K562 (cell line): ENCODE data around the gene FAM174C. TPM values are rescaled to one million over a fixed set of nuclear protein-coding genes. Genes with fewer than 3 reads are reported as not detected.
A peak's percentile ranks its signal among the peaks of the same experiment; 100 is the strongest.

Experiments
- ATAC-seq: fragments of 200-7000 bp; cut with Tn5 transposase; 3 replicates; pipeline ENCODE4 v1.9.1; 2020; ENCODE audit warnings: moderate library complexity
- Bru-seq: library from RNA; stranded (reverse); fragments of 400-500 nt; gene quantifications from one replicate; lab custom pipeline; 2021; lab: Mats Ljungman, UMichigan
- BruChase-seq, 2 experiments: library from RNA; stranded (reverse); fragments of 400-500 nt; gene quantifications; one replicate each; lab custom pipeline; 2021; lab: Mats Ljungman, UMichigan
- BruUV-seq: library from RNA; stranded (reverse); fragments of 400-500 nt; replicated peaks from 2 replicates; lab custom pipeline; 2021; lab: Mats Ljungman, UMichigan
- CTCF ChIA-PET: fragments of 300-600 bp; formaldehyde crosslinking; extraction: SDS; loops from one replicate; lab custom pipeline; 2021; ENCODE audit warnings: low intra/inter-chr PET ratio; lab: Yijun Ruan, JAX
- POLR2A ChIA-PET: fragments of 300-600, 350-650 bp; sonication (Branson Sonifier 250); formaldehyde crosslinking; extraction: SDS; loops from one replicate; lab custom pipeline; 2021; ENCODE audit warnings: antibody characterized with exemption, inconsistent platforms; lab: Yijun Ruan, JAX
- DNase-seq, 4 experiments: peaks; one replicate each; pipeline versions ENCODE4 v3.0.0 to v3.0.0-alpha.2; 2011 to 2018; ENCODE audit warnings: low spot score in 3 of 4, mixed read lengths in 3 of 4; ENCODE audit errors: extremely low read depth in 1 of 4
- FAIRE-seq: peaks from 2 replicates; lab custom pipeline; 2011; peaks lifted over from hg19 to GRCh38; lab: Jason Lieb, UNC
- H2AFZ ChIP-seq: 2 replicates; pipeline ENCODE4 v1.6.0; 2011; ENCODE audit warnings: low read depth, low read length, control low read depth, inconsistent platforms
- H3K27ac ChIP-seq: fragments of 200-600 bp; 3 replicates; pipeline ENCODE4 v1.8.0; 2011; ENCODE audit warnings: low read depth, mild to moderate bottlenecking, control low read depth, inconsistent platforms, low read length, moderate library complexity, mixed read lengths; ENCODE audit errors: extremely low read depth
- H3K27me3 ChIP-seq, 2 experiments: fragments of 300-600 bp in 1 of 2; 2 replicates in 1 of 2; 3 replicates in 1 of 2; pipeline versions ENCODE4 v1.6.0 to v1.8.0; 2011; ENCODE audit warnings: inconsistent platforms in 2 of 2, low read length in 2 of 2, mild to moderate bottlenecking in 1 of 2, mixed read lengths in 1 of 2, moderate library complexity in 1 of 2; ENCODE audit not compliant: control insufficient read depth in 2 of 2, insufficient read depth in 2 of 2
- H3K36me3 ChIP-seq: fragments of 300-600 bp; 3 replicates; pipeline ENCODE4 v1.8.0; 2011; ENCODE audit warnings: mild to moderate bottlenecking, low read length, inconsistent platforms; ENCODE audit not compliant: control insufficient read depth, insufficient read depth
- H3K4me1 ChIP-seq, 2 experiments: fragments of 200-600 bp in 1 of 2; replicated peaks in 1 of 2; 2 replicates in 1 of 2; 3 replicates in 1 of 2; pipeline versions ENCODE4 v1.5.1 to v1.8.0; 2011; ENCODE audit warnings: inconsistent platforms in 2 of 2, low read length in 2 of 2, mild to moderate bottlenecking in 1 of 2, mixed read lengths in 1 of 2, moderate library complexity in 1 of 2; ENCODE audit not compliant: control insufficient read depth in 2 of 2, insufficient read depth in 2 of 2
- H3K4me2 ChIP-seq: 2 replicates; pipeline ENCODE4 v1.6.1; 2011; ENCODE audit warnings: low read length, control low read depth, inconsistent platforms, mixed read lengths; ENCODE audit not compliant: insufficient read depth
- H3K4me3 ChIP-seq: fragments of 200-600 bp; sonication (generic), shearing (Covaris generic); 2 replicates; pipeline ENCODE4 v1.5.1; 2016; ENCODE audit warnings: control low read depth, inconsistent platforms
- H3K79me2 ChIP-seq: fragments of 200-600 bp; 3 replicates; pipeline ENCODE4 v1.8.0; 2011; ENCODE audit warnings: low read length, inconsistent platforms; ENCODE audit not compliant: control insufficient read depth, insufficient read depth
- H3K9ac ChIP-seq, 2 experiments: 2 replicates each; pipeline versions ENCODE4 v1.6.0 to v1.6.1; 2011; ENCODE audit warnings: low read depth in 2 of 2, low read length in 2 of 2, control low read depth in 1 of 2, inconsistent platforms in 1 of 2, mild to moderate bottlenecking in 1 of 2, mixed read lengths in 1 of 2; ENCODE audit not compliant: insufficient read depth in 1 of 2
- H3K9me1 ChIP-seq: one replicate; pipeline ENCODE4 v1.6.0; 2011; ENCODE audit warnings: inconsistent platforms, mild to moderate bottlenecking, low read length, moderate library complexity; ENCODE audit not compliant: control insufficient read depth, insufficient read depth
- H3K9me3 ChIP-seq: replicated peaks from 2 replicates; pipeline ENCODE4 v1.5.1; 2011; ENCODE audit warnings: low read depth, low read length, inconsistent platforms; ENCODE audit not compliant: control insufficient read depth, insufficient read depth
- H4K20me1 ChIP-seq: replicated peaks from 2 replicates; pipeline ENCODE4 v1.6.1; 2011; ENCODE audit warnings: low read length, inconsistent platforms, mixed read lengths; ENCODE audit not compliant: control insufficient read depth, insufficient read depth
- BHLHE40 ChIP-seq: IDR thresholded peaks from 2 replicates; pipeline ENCODE4 v1.6.1; 2011; ENCODE audit warnings: low read length, improper control_type of control experiment
- BMI1 ChIP-seq: fragments of 150-350 bp; IDR thresholded peaks from 2 replicates; pipeline ENCODE4 v1.6.1; 2014; ENCODE audit warnings: low read length
- CBFA2T2 ChIP-seq: fragments of 450-650 bp; conservative IDR thresholded peaks from 2 replicates; pipeline ENCODE4 v1.6.1; 2017; ENCODE audit warnings: mild to moderate bottlenecking
- HNRNPLL ChIP-seq: fragments of 200-400 bp; formaldehyde crosslinking; IDR thresholded peaks from 2 replicates; pipeline ENCODE4 v1.6.1; 2017; ENCODE audit warnings: low read length, low read depth, mild to moderate bottlenecking; ENCODE audit not compliant: poor library complexity, severe bottlenecking
- RBM14 ChIP-seq: fragments of 200-400 bp; formaldehyde crosslinking; IDR thresholded peaks from 2 replicates; pipeline ENCODE4 v1.6.1; 2018; ENCODE audit warnings: low read depth, mild to moderate bottlenecking, low read length, moderate library complexity, borderline replicate concordance; ENCODE audit not compliant: insufficient read depth
- SMARCB1 ChIP-seq: IDR thresholded peaks from 2 replicates; pipeline ENCODE4 v1.6.1; 2011; ENCODE audit warnings: improper control_type of control experiment, low read depth; ENCODE audit not compliant: insufficient read length
- TBP ChIP-seq: optimal IDR thresholded peaks from 2 replicates; pipeline ENCODE3; 2011; ENCODE audit warnings: low read depth, low read length, improper control_type of control experiment
- TCFL5 ChIP-seq: fragments of 250-450 bp; sonication (Bioruptor Pico); conservative IDR thresholded peaks from 2 replicates; pipeline ENCODE4 v1.6.1; 2021; ENCODE audit warnings: mild to moderate bottlenecking, moderate library complexity, matching md5 sums
- ZNF41 ChIP-seq: fragments of 250-450 bp; sonication (Bioruptor Pico); conservative IDR thresholded peaks from 2 replicates; pipeline ENCODE4 v1.4.0; 2020; ENCODE audit warnings: mild to moderate bottlenecking
- ZNF445 ChIP-seq: fragments of 250-450 bp; sonication (Bioruptor Pico); IDR thresholded peaks from 2 replicates; pipeline ENCODE4 v1.4.0; 2020; ENCODE audit warnings: low read depth, mild to moderate bottlenecking, moderate library complexity
- whole genome bisulfite sequencing: fragments of 100-300 bp; shearing (Covaris generic); methylation state at CpG from one replicate; pipeline ENCODE4 v1.1.6; 2016; ENCODE audit warnings: low coverage, mixed read lengths; ENCODE audit not compliant: insufficient coverage; ENCODE audit errors: missing lambda C conversion rate; 5-methylcytosine and 5-hydroxymethylcytosine counted together
- in situ Hi-C: fragments of 300-500 bp; cut with MboI; formaldehyde crosslinking; loops from 4 replicates; pipeline ENCODE4 v1.15.0; 2018; ENCODE audit warnings: inconsistent platforms, mixed read lengths
- intact Hi-C: fragments of 100-400 bp; cut with micrococcal nuclease; formaldehyde crosslinking; loops from 2 replicates; pipeline ENCODE4 v1.14.2; 2022
- long read RNA-seq, 3 experiments: library from polyadenylated mRNA in 2 of 3; library from RNA in 1 of 3; unstranded in 2 of 3; stranded (forward) in 1 of 3; transcript quantifications; one replicate each; pipeline ENCODE4 v2.0.0, GENCODE V29; 2019 to 2022
- polyA minus RNA-seq, 3 experiments: library from RNA; depleted of rRNA, polyadenylated mRNA; stranded (reverse); fragments of >200 nt; gene quantifications; 2 replicates each; pipeline ENCODE4 v1.2.3, GENCODE V29; 2011
- polyA plus RNA-seq, 8 experiments: library from polyadenylated mRNA; depleted of rRNA in 4 of 8; stranded (reverse) in 5 of 8; unstranded in 3 of 8; fragments of >200 nt; fragmentation: Nextera tagmentation in 2 of 8; fragmentation: Illumina TruSeq in 1 of 8; extraction: Ambion mirVana in 2 of 8; extraction: Trizol in 1 of 8; gene quantifications; 2 replicates each; pipeline versions ENCODE4 v1.2.1 to v1.2.3, GENCODE V29; 2011 to 2014; ENCODE audit warnings: inconsistent platforms in 1 of 8, missing spikeins in 1 of 8
- total RNA-seq, 7 experiments: library from RNA; depleted of rRNA in 6 of 7; stranded (reverse); fragments of >200 nt in 6 of 7; fragmentation: Illumina TruSeq in 2 of 7; extraction: Trizol in 2 of 7; gene quantifications; 2 replicates each; pipeline versions ENCODE4 v1.2.1 to v1.2.3, GENCODE V29; 2011 to 2021; ENCODE audit warnings: low replicate concordance in 1 of 7
- TF ChIP-seq, protein P1 (sequence below): fragments of 450-650 bp; formaldehyde crosslinking; IDR thresholded peaks from 2 replicates; pipeline ENCODE4 v1.4.0; 2022; ENCODE audit warnings: missing genetic modification characterization

FAM174C gene
- 6.3 and 26.6 TPM in 2 replicates for total RNA-seq (2011; cell fraction: chromatin; rRNA removed; ENCODE audit: low replicate concordance)
- 40.9 and 47.0 TPM in 2 replicates for total RNA-seq (2011; cell fraction: nucleolus; rRNA removed)
- 20.7 and 26.9 TPM in 2 replicates for total RNA-seq (2011; cell fraction: nucleoplasm; rRNA removed)
- 72.2 and 108 TPM in 2 replicates for total RNA-seq (2014; rRNA removed)
- total RNA-seq (2014; rRNA removed; fragmentation: Illumina TruSeq; extraction: Trizol) = 1.3 and 2.8 TPM in 2 replicates
- 40.3 and 42.6 TPM in 2 replicates for total RNA-seq (2015; rRNA removed; fragmentation: Illumina TruSeq; extraction: Trizol)
- 81.9 and 85.0 TPM in 2 replicates for total RNA-seq (2021)
- 20.3 and 30.4 TPM in 2 replicates for polyA plus RNA-seq (2011; rRNA removed)
- polyA plus RNA-seq (2011; cell fraction: cytosol; rRNA removed) = 58.0 and 177 TPM in 2 replicates
- 28.1 and 53.8 TPM in 2 replicates for polyA plus RNA-seq (2011; cell fraction: nucleus; rRNA removed)
- polyA plus RNA-seq (2012) = 65.9 and 75.4 TPM in 2 replicates
- polyA plus RNA-seq (2014; fragmentation: Illumina TruSeq; extraction: Trizol) = 11.7 and 56.4 TPM in 2 replicates
- polyA plus RNA-seq (2014; fragmentation: Nextera tagmentation; extraction: Ambion mirVana) = 1 to 10 TPM in 1 of 2 experiments, under 1 TPM in 1; 0.66 to 2.7 TPM
- 89.6 and 119 TPM in 2 replicates for polyA plus RNA-seq (2014; rRNA removed)
- polyA minus RNA-seq (2011; rRNA and poly(A)+ RNA removed) = 4.8 and 6.1 TPM in 2 replicates
- 19.6 and 23.7 TPM in 2 replicates for polyA minus RNA-seq (2011; cell fraction: cytosol; rRNA and poly(A)+ RNA removed)
- polyA minus RNA-seq (2011; cell fraction: nucleus; rRNA and poly(A)+ RNA removed) = 12.0 and 12.8 TPM in 2 replicates
- Bru-seq, nascent RNA = percentile 69 among the genes with signal in this experiment
- BruChase-seq, experiment 1, labeled RNA remaining after a 2-hour chase = percentile 63 among the genes with signal in this experiment
- BruChase-seq, experiment 2, labeled RNA remaining after a 6-hour chase = percentile 65 among the genes with signal in this experiment
- long read RNA-seq, experiment 1, transcript C19orf24-202 (3 exons, 668 nt) = minor isoform, 6 of 138 reads
- long read RNA-seq, experiment 1, transcript C19orf24-201 (3 exons, 983 nt) = major isoform, 79 of 138 reads
- long read RNA-seq, experiment 1, transcript C19orf24-203 (2 exons, 1,675 nt) = minor isoform, 5 of 138 reads
- long read RNA-seq, experiment 1, partial matches to known transcripts = 1 of 138 reads
- long read RNA-seq, experiment 1, other reads (novel, unspliced or antisense) = 47 of 138 reads
- long read RNA-seq, experiment 2, transcript C19orf24-201 (3 exons, 983 nt) = major isoform, 108 of 133 reads
- long read RNA-seq, experiment 2, transcript C19orf24-202 (3 exons, 668 nt) = minor isoform, 13 of 133 reads
- long read RNA-seq, experiment 2, partial matches to known transcripts = 0 of 133 reads
- long read RNA-seq, experiment 2, other reads (novel, unspliced or antisense) = 11 of 133 reads
- long read RNA-seq, experiment 3, transcript C19orf24-202 (3 exons, 668 nt) = minor isoform, 5 of 73 reads
- long read RNA-seq, experiment 3, transcript C19orf24-201 (3 exons, 983 nt) = major isoform, 59 of 73 reads
- long read RNA-seq, experiment 3, partial matches to known transcripts = 8 of 73 reads
- long read RNA-seq, experiment 3, other reads (novel, unspliced or antisense) = 1 of 73 reads

DNA sequence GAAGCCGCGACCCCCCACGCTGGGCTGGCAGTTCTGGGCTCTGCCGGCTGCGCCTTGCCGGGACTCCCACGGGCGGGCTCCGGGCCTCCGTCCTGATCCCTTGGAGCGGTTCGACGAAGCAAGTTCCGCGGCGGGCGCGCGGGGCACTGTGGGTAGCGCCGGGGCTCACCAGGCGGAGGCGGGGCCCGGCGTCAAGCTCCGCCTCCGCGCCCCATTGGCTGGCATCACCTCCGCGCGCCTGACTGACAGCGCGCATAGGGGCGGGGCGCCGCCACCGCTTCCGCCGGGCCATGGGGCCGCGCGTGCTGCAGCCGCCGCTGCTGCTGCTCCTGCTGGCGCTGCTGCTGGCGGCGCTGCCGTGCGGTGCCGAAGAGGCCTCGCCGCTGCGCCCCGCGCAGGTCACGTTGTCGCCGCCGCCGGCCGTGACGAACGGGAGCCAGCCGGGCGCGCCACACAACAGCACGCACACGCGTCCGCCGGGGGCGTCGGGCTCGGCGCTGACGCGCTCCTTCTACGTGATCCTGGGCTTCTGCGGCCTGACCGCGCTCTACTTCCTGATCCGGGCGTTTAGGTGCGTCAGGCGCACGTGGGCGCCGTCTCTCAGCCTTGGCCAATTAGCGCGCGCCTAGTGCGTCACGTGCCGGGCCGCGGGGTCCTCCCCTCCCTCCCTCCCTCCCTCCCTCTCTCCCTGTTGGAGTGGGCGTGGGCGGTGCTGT, at the start of gene FAM174C:
Gene FAM174C (plus strand): TSS at position 271 of the 716 bp plus-strand sequence. CDS start 20 bp downstream, at position 291.
- Histone ChIP-seq H3K79me2 (peaks cover 65% of the 10 kb centered on the region), H3K4me2 (peak within 1 kb of the TSS; percentile 93), H3K36me3 (peaks cover 82% of the 10 kb centered on the region), H3K4me3 (peak within 1 kb of the TSS; percentile 68), H3K9me1 (no peaks in the 10 kb centered on the region), H3K9me3 (no peaks in the 10 kb centered on the region), H3K27ac (peak within 1 kb of the TSS; percentile 92), H3K4me1 (peaks cover 53 to 94% of the 10 kb centered on the region in 2 experiments), H2AFZ (peak within 1 kb of the TSS; percentile 85), H4K20me1 (peaks cover 27% of the 10 kb centered on the region), H3K9ac (peak within 1 kb of the TSS; percentile 90 to 92), H3K27me3 (no peaks in the 10 kb centered on the region)
- BruUV-seq = no TSS peak
- DNase-seq = peak; percentile 86 to 98 (median 92)
- ChIA-PET CTCF (no interaction called here), POLR2A (interaction anchor here (0.5 to 1.4 kb wide), 10 partner anchors 8 to 581 kb away, joined by 3 to 9 read pairs (median 3); no protein-coding TSS in a partner anchor)
- ATAC-seq = peak; percentile 76
- under 1% methylated on average over 72 of the region's 98 CpGs for WGBS
- FAIRE-seq = peak; percentile 92
- in situ Hi-C loops (loop anchor here (5.0 kb wide), 1 partner anchor 107 kb away; the partner anchor contains the start of gene NDUFS7), intact Hi-C loops (loop anchor here (10.0 kb wide), 1 partner anchor 169 kb away; no protein-coding TSS in a partner anchor)
- no peak for TF ChIP-seq SMARCB1
- TF ChIP-seq ZNF41 (CRISPR knock-in tag) = 0 out of 2 replicates have a peak, but pooled peaks have one; percentile 2
- no peak for TF ChIP-seq BMI1
- no peak for TF ChIP-seq RBM14
- TF ChIP-seq, protein P1, sequence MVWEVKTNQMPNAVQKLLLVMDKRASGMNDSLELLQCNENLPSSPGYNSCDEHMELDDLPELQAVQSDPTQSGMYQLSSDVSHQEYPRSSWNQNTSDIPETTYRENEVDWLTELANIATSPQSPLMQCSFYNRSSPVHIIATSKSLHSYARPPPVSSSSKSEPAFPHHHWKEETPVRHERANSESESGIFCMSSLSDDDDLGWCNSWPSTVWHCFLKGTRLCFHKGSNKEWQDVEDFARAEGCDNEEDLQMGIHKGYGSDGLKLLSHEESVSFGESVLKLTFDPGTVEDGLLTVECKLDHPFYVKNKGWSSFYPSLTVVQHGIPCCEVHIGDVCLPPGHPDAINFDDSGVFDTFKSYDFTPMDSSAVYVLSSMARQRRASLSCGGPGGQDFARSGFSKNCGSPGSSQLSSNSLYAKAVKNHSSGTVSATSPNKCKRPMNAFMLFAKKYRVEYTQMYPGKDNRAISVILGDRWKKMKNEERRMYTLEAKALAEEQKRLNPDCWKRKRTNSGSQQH (CRISPR knock-in tag) = no peak
- TF ChIP-seq HNRNPLL = peak; percentile 50
- no peak for TF ChIP-seq TCFL5 (CRISPR knock-in tag)
- peak; percentile 85 for TF ChIP-seq CBFA2T2
- TF ChIP-seq ZNF445 (CRISPR knock-in tag) = no peak
- TF ChIP-seq BHLHE40 = peak; percentile 95
- TF ChIP-seq TBP = peak; percentile 57
